HepG2 (cell line): ENCODE data around the gene INHA. TPM values are rescaled to one million over a fixed set of nuclear protein-coding genes. Genes with fewer than 3 reads are reported as not detected.
A peak's percentile ranks its signal among the peaks of the same experiment; 100 is the strongest.

Experiments
- BORCS8-MEF2B ChIP-seq: sonication (generic); formaldehyde crosslinking; IDR thresholded peaks from 2 replicates; pipeline ENCODE4 v1.8.0; 2022; ENCODE audit warnings: mild to moderate bottlenecking, missing genetic modification reagents
- FOXC1 ChIP-seq: sonication (generic); formaldehyde crosslinking; IDR thresholded peaks from 2 replicates; pipeline ENCODE4 v1.8.0; 2022; ENCODE audit warnings: mild to moderate bottlenecking, missing genetic modification reagents, borderline replicate concordance
- HES4 ChIP-seq: sonication (generic); formaldehyde crosslinking; IDR thresholded peaks from 2 replicates; pipeline ENCODE4 v1.9.0; 2021; ENCODE audit warnings: mild to moderate bottlenecking, missing genetic modification reagents, borderline replicate concordance
- HIVEP1 ChIP-seq: sonication (generic); formaldehyde crosslinking; IDR thresholded peaks from 2 replicates; pipeline ENCODE4 v1.4.0; 2020; ENCODE audit warnings: mild to moderate bottlenecking, missing genetic modification reagents
- HNF1B ChIP-seq: sonication (generic); formaldehyde crosslinking; IDR thresholded peaks from 2 replicates; pipeline ENCODE4 v1.5.1; 2020; ENCODE audit warnings: mild to moderate bottlenecking, moderate library complexity, missing genetic modification reagents
- HNRNPK ChIP-seq: fragments of 200-400 bp; formaldehyde crosslinking; IDR thresholded peaks from 2 replicates; pipeline ENCODE4 v1.6.1; 2018; ENCODE audit warnings: low read length, low read depth, moderate library complexity, mild to moderate bottlenecking; ENCODE audit not compliant: poor library complexity, severe bottlenecking
- MEF2D ChIP-seq: sonication (generic); formaldehyde crosslinking; IDR thresholded peaks from 2 replicates; pipeline ENCODE4 v1.5.1; 2020; ENCODE audit warnings: mild to moderate bottlenecking, missing genetic modification reagents
- PHF5A ChIP-seq: IDR thresholded peaks from one replicate; pipeline ENCODE4 v1.6.1; 2018; ENCODE audit warnings: low read depth, missing genetic modification reagents; ENCODE audit not compliant: unreplicated experiment
- PRPF4 ChIP-seq: fragments of 200-400 bp; formaldehyde crosslinking; IDR thresholded peaks from 2 replicates; pipeline ENCODE4 v1.6.1; 2016; ENCODE audit warnings: low read length, low read depth; ENCODE audit not compliant: poor library complexity, severe bottlenecking
- SIN3A ChIP-seq: IDR thresholded peaks from 2 replicates; pipeline ENCODE4 v1.6.1; 2011; ENCODE audit warnings: low read depth, mild to moderate bottlenecking, control low read depth, low read length, borderline replicate concordance
- SKI ChIP-seq: fragments of 450-650 bp; IDR thresholded peaks from one replicate; pipeline ENCODE4 v1.6.1; 2018; ENCODE audit warnings: mild to moderate bottlenecking; ENCODE audit not compliant: partially characterized antibody
- TEAD3 ChIP-seq: optimal IDR thresholded peaks from 2 replicates; pipeline ENCODE3; 2016; ENCODE audit warnings: borderline replicate concordance
- ZNF232 ChIP-seq: sonication (generic); formaldehyde crosslinking; IDR thresholded peaks from 2 replicates; pipeline ENCODE4 v1.4.0; 2020; ENCODE audit warnings: missing genetic modification reagents, borderline replicate concordance
- ZNF383 ChIP-seq: sonication (generic); formaldehyde crosslinking; IDR thresholded peaks from 2 replicates; pipeline ENCODE4 v1.4.0; 2020; ENCODE audit warnings: missing genetic modification reagents, mild to moderate bottlenecking, borderline replicate concordance
- ZNF44 ChIP-seq: sonication (generic); formaldehyde crosslinking; IDR thresholded peaks from 2 replicates; pipeline ENCODE4 v1.5.1; 2020; ENCODE audit warnings: mild to moderate bottlenecking, missing genetic modification reagents
- ZNF660 ChIP-seq: sonication (generic); formaldehyde crosslinking; IDR thresholded peaks from 2 replicates; pipeline ENCODE4 v1.5.1; 2020; ENCODE audit warnings: mild to moderate bottlenecking, low read depth, missing genetic modification reagents, borderline replicate concordance
- ZNF747 ChIP-seq: sonication (generic); formaldehyde crosslinking; IDR thresholded peaks from 2 replicates; pipeline ENCODE4 v1.8.1; 2023; ENCODE audit warnings: missing genetic modification reagents, mild to moderate bottlenecking, borderline replicate concordance
- ZNF788 ChIP-seq: sonication (generic); formaldehyde crosslinking; IDR thresholded peaks from 2 replicates; pipeline ENCODE4 v1.5.0; 2020; ENCODE audit warnings: mild to moderate bottlenecking, missing genetic modification reagents, borderline replicate concordance
- ZNF792 ChIP-seq: IDR thresholded peaks from 2 replicates; pipeline ENCODE4 v1.6.1; 2016
- ZNF800 ChIP-seq: sonication (generic); formaldehyde crosslinking; IDR thresholded peaks from 2 replicates; pipeline ENCODE4 v1.4.0; 2020; ENCODE audit warnings: missing genetic modification reagents
- polyA plus RNA-seq, 8 experiments: library from polyadenylated mRNA; depleted of rRNA in 3 of 8; stranded (reverse) in 7 of 8; unstranded in 1 of 8; fragments of >200 nt; fragmentation: Illumina TruSeq in 4 of 8; extraction: Trizol in 4 of 8; gene quantifications; 2 replicates each; pipeline versions ENCODE4 v1.2.1 to v1.2.3, GENCODE V29; 2011 to 2016; ENCODE audit warnings: low read depth in 4 of 8, missing spikeins in 1 of 8, mixed read lengths in 1 of 8; ENCODE audit not compliant: insufficient read depth in 1 of 8
- total RNA-seq, 5 experiments: library from RNA; depleted of rRNA; stranded (reverse); fragments of >200 nt; fragmentation: Illumina TruSeq; extraction: Trizol; gene quantifications; 2 replicates each; pipeline ENCODE4 v1.2.3, GENCODE V29; 2016; ENCODE audit warnings: low read depth in 1 of 5
- TF ChIP-seq, protein P1 (sequence below): sonication (generic); formaldehyde crosslinking; IDR thresholded peaks from 2 replicates; pipeline ENCODE4 v1.5.0; 2020; ENCODE audit warnings: missing genetic modification reagents

Gene INHA
- total and polyA plus RNA-seq, 2 of the 13 experiments (the other 11 are each of a cell fraction or from before 2014, with no cell fraction given), result 4.1 to 15.2 TPM

DNA sequence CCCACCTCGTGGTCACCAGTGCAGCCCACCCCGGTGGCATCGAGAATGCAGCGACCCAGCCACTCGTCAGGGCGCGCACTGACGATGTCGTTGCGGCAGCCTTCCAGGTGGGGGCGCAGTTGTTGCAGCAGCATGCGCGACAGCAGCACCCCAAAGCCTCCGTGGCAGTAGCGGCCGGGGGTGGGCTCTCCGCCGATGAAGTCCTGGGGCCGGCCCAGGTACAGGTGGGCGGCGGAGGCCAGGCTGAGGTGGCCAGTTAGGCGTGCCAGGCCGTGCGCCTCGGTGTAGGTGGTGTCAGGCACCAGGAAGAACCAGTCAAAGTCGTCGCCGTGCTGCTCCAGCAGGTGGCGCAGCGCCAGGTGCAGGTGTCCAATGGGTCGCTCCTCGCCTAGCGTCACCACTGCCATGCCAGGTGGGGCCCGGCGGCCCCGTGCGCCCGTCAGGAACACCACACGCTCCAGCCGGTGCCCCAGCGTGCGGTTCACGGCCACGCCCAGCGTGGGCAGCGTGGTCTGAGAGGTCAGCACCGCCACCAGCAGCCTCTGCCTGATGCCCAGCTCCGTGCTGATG, 30.4 kb upstream of the INHA start (continued):
- TF ChIP-seq HES4 (CRISPR knock-in tag), result no peak
- TF ChIP-seq HNRNPK, result peak; percentile 53
- TF ChIP-seq SKI, result peak; percentile 57
- TF ChIP-seq ZNF383 (CRISPR knock-in tag), result peak; percentile 97; the same call in 1 of the 2 replicates
- peak; percentile 92; the same call in 1 of the 2 replicates for TF ChIP-seq ZNF788 (CRISPR knock-in tag)
- TF ChIP-seq SIN3A, result peak; percentile 64; the same call in 1 of the 2 replicates
- peak; percentile 79 for TF ChIP-seq PRPF4
- peak; percentile 87 for TF ChIP-seq MEF2D
- peak; percentile 58; the same call in 1 of the 2 replicates for TF ChIP-seq ZNF792 (CRISPR knock-in tag)
- peak; percentile 86; the same call in 1 of the 2 replicates for TF ChIP-seq ZNF800
- peak; percentile 70; the same call in 1 of the 2 replicates for TF ChIP-seq ZNF44 (CRISPR knock-in tag)
- peak; percentile 82 for TF ChIP-seq HIVEP1
- TF ChIP-seq ZNF660 (CRISPR knock-in tag), result peak; percentile 29; the same call in 1 of the 2 replicates
- TF ChIP-seq PHF5A (CRISPR knock-in tag), result peak; percentile 48
- TF ChIP-seq HNF1B (CRISPR knock-in tag), result peak; percentile 81
- TF ChIP-seq BORCS8-MEF2B (CRISPR knock-in tag), result peak; percentile 90
- TF ChIP-seq FOXC1 (CRISPR knock-in tag), result peak; percentile 89
- TF ChIP-seq ZNF232, result peak; percentile 89; the same call in 1 of the 2 replicates
- TF ChIP-seq, protein P1, sequence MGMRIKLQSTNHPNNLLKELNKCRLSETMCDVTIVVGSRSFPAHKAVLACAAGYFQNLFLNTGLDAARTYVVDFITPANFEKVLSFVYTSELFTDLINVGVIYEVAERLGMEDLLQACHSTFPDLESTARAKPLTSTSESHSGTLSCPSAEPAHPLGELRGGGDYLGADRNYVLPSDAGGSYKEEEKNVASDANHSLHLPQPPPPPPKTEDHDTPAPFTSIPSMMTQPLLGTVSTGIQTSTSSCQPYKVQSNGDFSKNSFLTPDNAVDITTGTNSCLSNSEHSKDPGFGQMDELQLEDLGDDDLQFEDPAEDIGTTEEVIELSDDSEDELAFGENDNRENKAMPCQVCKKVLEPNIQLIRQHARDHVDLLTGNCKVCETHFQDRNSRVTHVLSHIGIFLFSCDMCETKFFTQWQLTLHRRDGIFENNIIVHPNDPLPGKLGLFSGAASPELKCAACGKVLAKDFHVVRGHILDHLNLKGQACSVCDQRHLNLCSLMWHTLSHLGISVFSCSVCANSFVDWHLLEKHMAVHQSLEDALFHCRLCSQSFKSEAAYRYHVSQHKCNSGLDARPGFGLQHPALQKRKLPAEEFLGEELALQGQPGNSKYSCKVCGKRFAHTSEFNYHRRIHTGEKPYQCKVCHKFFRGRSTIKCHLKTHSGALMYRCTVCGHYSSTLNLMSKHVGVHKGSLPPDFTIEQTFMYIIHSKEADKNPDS (CRISPR knock-in tag), result no peak
- peak; percentile 67 for TF ChIP-seq TEAD3 (CRISPR knock-in tag)
- peak; percentile 88; the same call in 1 of the 2 replicates for TF ChIP-seq ZNF747 (CRISPR knock-in tag)
